ENCODE data around the gene KIF16B.

The KIF16B gene

DNA sequence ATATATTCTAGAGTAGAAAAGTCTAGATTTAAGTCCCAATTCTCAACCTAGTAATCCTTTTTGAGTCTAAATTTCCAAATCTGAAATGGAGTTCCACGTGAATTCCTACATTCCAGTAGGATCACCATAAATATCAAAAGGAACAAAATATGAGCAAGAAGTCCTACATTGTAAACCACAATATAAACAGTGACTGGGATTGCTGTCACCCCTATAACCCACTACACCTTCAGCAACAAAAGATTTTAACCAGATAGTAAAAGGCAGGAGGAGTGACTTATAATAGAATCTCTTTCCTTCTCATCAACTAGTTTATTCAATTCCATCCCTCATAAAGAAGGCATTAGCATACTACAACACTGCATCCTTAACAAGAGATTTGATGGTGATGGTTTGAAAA lies 210.6 kb downstream of the KIF16B start:
- ATAC-seq: no peak

DNA sequence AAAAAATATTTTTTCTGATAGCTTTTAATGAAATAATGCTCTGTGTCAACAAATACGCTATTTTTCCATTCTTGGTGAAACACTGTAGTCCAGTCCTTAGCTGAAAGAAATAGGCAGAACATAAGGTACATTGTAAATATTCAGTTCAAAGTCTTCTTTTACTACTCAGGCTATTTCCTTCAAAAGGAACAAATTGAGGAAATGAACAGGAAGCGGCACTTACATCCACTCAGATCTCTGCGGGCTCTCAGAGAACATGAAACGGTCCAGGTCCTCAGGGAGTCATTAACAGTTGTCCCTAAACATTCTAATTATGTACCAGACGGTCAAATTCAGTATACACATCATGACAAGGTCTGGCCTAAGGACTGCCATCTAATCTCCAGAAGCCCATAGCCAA lies 212.6 kb downstream of the KIF16B start:
- ATAC-seq: no peak
- TF ChIP-seq ZC3H10 (CRISPR knock-in tag; IDR thresholded peaks at IDR 0.05): no peak
- TF ChIP-seq ZFP30 (CRISPR knock-in tag; IDR thresholded peaks at IDR 0.05): no peak
- TF ChIP-seq, protein P1, sequence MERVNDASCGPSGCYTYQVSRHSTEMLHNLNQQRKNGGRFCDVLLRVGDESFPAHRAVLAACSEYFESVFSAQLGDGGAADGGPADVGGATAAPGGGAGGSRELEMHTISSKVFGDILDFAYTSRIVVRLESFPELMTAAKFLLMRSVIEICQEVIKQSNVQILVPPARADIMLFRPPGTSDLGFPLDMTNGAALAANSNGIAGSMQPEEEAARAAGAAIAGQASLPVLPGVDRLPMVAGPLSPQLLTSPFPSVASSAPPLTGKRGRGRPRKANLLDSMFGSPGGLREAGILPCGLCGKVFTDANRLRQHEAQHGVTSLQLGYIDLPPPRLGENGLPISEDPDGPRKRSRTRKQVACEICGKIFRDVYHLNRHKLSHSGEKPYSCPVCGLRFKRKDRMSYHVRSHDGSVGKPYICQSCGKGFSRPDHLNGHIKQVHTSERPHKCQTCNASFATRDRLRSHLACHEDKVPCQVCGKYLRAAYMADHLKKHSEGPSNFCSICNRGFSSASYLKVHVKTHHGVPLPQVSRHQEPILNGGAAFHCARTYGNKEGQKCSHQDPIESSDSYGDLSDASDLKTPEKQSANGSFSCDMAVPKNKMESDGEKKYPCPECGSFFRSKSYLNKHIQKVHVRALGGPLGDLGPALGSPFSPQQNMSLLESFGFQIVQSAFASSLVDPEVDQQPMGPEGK (CRISPR knock-in tag; IDR thresholded peaks at IDR 0.05; ENCODE audit: borderline replicate concordance): no peak
- TF ChIP-seq, protein P2, sequence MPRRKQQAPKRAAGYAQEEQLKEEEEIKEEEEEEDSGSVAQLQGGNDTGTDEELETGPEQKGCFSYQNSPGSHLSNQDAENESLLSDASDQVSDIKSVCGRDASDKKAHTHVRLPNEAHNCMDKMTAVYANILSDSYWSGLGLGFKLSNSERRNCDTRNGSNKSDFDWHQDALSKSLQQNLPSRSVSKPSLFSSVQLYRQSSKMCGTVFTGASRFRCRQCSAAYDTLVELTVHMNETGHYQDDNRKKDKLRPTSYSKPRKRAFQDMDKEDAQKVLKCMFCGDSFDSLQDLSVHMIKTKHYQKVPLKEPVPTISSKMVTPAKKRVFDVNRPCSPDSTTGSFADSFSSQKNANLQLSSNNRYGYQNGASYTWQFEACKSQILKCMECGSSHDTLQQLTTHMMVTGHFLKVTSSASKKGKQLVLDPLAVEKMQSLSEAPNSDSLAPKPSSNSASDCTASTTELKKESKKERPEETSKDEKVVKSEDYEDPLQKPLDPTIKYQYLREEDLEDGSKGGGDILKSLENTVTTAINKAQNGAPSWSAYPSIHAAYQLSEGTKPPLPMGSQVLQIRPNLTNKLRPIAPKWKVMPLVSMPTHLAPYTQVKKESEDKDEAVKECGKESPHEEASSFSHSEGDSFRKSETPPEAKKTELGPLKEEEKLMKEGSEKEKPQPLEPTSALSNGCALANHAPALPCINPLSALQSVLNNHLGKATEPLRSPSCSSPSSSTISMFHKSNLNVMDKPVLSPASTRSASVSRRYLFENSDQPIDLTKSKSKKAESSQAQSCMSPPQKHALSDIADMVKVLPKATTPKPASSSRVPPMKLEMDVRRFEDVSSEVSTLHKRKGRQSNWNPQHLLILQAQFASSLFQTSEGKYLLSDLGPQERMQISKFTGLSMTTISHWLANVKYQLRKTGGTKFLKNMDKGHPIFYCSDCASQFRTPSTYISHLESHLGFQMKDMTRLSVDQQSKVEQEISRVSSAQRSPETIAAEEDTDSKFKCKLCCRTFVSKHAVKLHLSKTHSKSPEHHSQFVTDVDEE (CRISPR knock-in tag; IDR thresholded peaks at IDR 0.05): no peak
- TF ChIP-seq, protein P3, sequence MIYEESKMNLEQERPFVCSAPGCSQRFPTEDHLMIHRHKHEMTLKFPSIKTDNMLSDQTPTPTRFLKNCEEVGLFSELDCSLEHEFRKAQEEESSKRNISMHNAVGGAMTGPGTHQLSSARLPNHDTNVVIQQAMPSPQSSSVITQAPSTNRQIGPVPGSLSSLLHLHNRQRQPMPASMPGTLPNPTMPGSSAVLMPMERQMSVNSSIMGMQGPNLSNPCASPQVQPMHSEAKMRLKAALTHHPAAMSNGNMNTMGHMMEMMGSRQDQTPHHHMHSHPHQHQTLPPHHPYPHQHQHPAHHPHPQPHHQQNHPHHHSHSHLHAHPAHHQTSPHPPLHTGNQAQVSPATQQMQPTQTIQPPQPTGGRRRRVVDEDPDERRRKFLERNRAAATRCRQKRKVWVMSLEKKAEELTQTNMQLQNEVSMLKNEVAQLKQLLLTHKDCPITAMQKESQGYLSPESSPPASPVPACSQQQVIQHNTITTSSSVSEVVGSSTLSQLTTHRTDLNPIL (CRISPR knock-in tag; IDR thresholded peaks at IDR 0.05; ENCODE audit: low read depth): no peak
- no peak for TF ChIP-seq CSDC2 (CRISPR knock-in tag; IDR thresholded peaks at IDR 0.05)
- TF ChIP-seq ZFP3 (CRISPR knock-in tag; IDR thresholded peaks at IDR 0.05): no peak
- TF ChIP-seq BACH2 (CRISPR knock-in tag; IDR thresholded peaks at IDR 0.05; ENCODE audit: borderline replicate concordance): no peak
- no peak for TF ChIP-seq ARNTL (CRISPR knock-in tag; IDR thresholded peaks at IDR 0.05; ENCODE audit: borderline replicate concordance, low read depth)
- no peak for TF ChIP-seq SNAI2 (CRISPR knock-in tag; IDR thresholded peaks at IDR 0.05)
- no peak for TF ChIP-seq OSR1 (CRISPR knock-in tag; IDR thresholded peaks at IDR 0.05)
- no peak for TF ChIP-seq ZNF8 (CRISPR knock-in tag; IDR thresholded peaks at IDR 0.05)
- TF ChIP-seq GLIS3 (CRISPR knock-in tag; IDR thresholded peaks at IDR 0.05): no peak
- no peak for TF ChIP-seq ZNF565 (CRISPR knock-in tag; conservative IDR thresholded peaks at IDR 0.05; ENCODE audit: low read depth)
- no peak for TF ChIP-seq ZNF70 (CRISPR knock-in tag; IDR thresholded peaks at IDR 0.05)
- TF ChIP-seq PPARA (CRISPR knock-in tag; IDR thresholded peaks at IDR 0.05; ENCODE audit: borderline replicate concordance): no peak

More for the DNA sequence above, 210.6 kb downstream of the KIF16B start:
- TF ChIP-seq OSR1 (CRISPR knock-in tag; IDR thresholded peaks at IDR 0.05): no peak
- no peak for TF ChIP-seq ZNF70 (CRISPR knock-in tag; IDR thresholded peaks at IDR 0.05)
- TF ChIP-seq, protein P3 (CRISPR knock-in tag; IDR thresholded peaks at IDR 0.05; ENCODE audit: low read depth): no peak
- no peak for TF ChIP-seq CSDC2 (CRISPR knock-in tag; IDR thresholded peaks at IDR 0.05)
- no peak for TF ChIP-seq TOX (CRISPR knock-in tag; IDR thresholded peaks at IDR 0.05; ENCODE audit: borderline replicate concordance)
- no peak for TF ChIP-seq ZC3H10 (CRISPR knock-in tag; IDR thresholded peaks at IDR 0.05)
- TF ChIP-seq PPARA (CRISPR knock-in tag; IDR thresholded peaks at IDR 0.05; ENCODE audit: borderline replicate concordance): no peak
- no peak for TF ChIP-seq BACH2 (CRISPR knock-in tag; IDR thresholded peaks at IDR 0.05; ENCODE audit: borderline replicate concordance)

DNA sequence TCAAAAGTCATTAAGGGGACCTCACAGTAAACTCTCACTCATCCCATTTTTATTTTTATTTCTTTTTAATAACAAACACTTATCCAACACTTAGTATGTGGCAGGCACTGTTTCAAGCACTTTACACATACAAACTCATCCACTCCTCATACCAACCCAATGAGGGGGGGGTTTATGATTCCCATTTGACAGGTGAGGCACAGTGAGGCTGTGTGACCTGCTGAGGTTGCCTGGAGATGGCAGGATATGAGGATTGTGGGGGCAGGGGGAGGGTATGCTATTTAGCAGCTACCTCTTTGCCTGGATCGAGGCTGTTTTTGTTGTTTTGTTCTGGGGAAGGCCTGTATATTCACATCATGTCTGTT lies 219.8 kb downstream of the KIF16B start:
- no peak for ATAC-seq

DNA sequence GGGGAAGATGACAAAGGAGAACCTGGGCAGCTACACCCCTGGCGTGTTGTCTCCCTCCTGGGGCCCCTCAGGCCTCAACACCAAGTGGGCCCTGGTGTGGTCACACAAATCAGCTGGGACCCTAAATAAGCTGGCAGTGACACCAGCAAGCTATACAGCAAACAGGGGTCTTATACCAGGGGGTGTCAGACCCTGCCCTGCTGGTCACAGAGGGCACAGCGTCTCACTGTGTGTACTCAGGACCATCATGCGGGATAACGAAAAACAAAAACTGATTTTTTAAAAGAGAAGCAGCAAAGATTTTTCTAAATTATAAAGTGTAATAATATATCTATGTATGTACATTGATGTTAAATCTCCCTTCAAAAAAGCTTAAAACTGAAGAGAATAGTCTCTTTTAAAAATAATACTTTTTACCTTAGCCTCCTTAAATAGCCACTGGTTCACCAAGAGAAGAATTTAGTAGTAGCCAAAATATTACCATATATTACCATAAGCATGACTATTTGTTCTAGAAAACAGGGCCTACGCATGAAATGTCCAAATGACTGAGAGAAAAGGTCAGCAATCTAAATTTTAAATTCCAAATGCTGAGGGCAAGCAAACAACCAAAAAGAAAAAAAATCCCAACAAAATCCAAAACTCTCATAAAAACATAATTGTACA lies 220.4 kb downstream of the KIF16B start:
- TF ChIP-seq ZFP30 (CRISPR knock-in tag; IDR thresholded peaks at IDR 0.05): no peak
- no peak for TF ChIP-seq GLIS3 (CRISPR knock-in tag; IDR thresholded peaks at IDR 0.05)
- no peak for TF ChIP-seq CSDC2 (CRISPR knock-in tag; IDR thresholded peaks at IDR 0.05)
- TF ChIP-seq, protein P4, sequence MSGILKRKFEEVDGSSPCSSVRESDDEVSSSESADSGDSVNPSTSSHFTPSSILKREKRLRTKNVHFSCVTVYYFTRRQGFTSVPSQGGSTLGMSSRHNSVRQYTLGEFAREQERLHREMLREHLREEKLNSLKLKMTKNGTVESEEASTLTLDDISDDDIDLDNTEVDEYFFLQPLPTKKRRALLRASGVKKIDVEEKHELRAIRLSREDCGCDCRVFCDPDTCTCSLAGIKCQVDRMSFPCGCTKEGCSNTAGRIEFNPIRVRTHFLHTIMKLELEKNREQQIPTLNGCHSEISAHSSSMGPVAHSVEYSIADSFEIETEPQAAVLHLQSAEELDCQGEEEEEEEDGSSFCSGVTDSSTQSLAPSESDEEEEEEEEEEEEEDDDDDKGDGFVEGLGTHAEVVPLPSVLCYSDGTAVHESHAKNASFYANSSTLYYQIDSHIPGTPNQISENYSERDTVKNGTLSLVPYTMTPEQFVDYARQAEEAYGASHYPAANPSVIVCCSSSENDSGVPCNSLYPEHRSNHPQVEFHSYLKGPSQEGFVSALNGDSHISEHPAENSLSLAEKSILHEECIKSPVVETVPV (CRISPR knock-in tag; IDR thresholded peaks at IDR 0.05): no peak
- no peak for TF ChIP-seq ZC3H10 (CRISPR knock-in tag; IDR thresholded peaks at IDR 0.05)
- TF ChIP-seq, protein P3 (CRISPR knock-in tag; IDR thresholded peaks at IDR 0.05; ENCODE audit: low read depth): no peak
- TF ChIP-seq TCF4 (CRISPR knock-in tag; IDR thresholded peaks at IDR 0.05; ENCODE audit: borderline replicate concordance): no peak
- no peak for TF ChIP-seq ISL1 (CRISPR knock-in tag; IDR thresholded peaks at IDR 0.05)
- ATAC-seq: no peak

More for the DNA sequence above, 219.8 kb downstream of the KIF16B start:
- no peak for TF ChIP-seq GLIS3 (CRISPR knock-in tag; IDR thresholded peaks at IDR 0.05)
- no peak for TF ChIP-seq CSDC2 (CRISPR knock-in tag; IDR thresholded peaks at IDR 0.05)
- no peak for TF ChIP-seq ZNF565 (CRISPR knock-in tag; conservative IDR thresholded peaks at IDR 0.05; ENCODE audit: low read depth)

All from SK-N-SH treated with all-trans-retinoic acid at 6 μM for 48 hours (cell line).